Peyer's patch (tissue), 4 donors: Measurements from ENCODE around the gene DIS3L. TPM values are rescaled to one million over a fixed set of nuclear protein-coding genes. Genes with fewer than 3 reads are reported as not detected.

Source experiments
- DNase-seq, 3 donors: peaks; one replicate each; pipeline ENCODE4 v3.0.0-alpha.2; 2017 to 2019
- H3K27ac ChIP-seq, 4 donors: fragments of 200-600 bp; sonication (generic); one replicate each; pipeline ENCODE4 v1.5.1; 2016 to 2019
- H3K27me3 ChIP-seq, 2 donors: fragments of 200-600 bp; sonication (generic); one replicate each; pipeline ENCODE4 v1.5.1; 2019
- H3K36me3 ChIP-seq, 3 donors: fragments of 200-600 bp; sonication (generic); one replicate each; pipeline ENCODE4 v1.5.1; 2016 to 2019
- H3K4me1 ChIP-seq, 4 donors: fragments of 200-600 bp; sonication (generic); one replicate each; pipeline ENCODE4 v1.5.1; 2016 to 2019
- H3K4me3 ChIP-seq, 4 donors: fragments of 200-600 bp; sonication (generic); 1 replicate in 3 of 4; 2 replicates in 1 of 4; pipeline ENCODE4 v1.5.1; 2016 to 2019; ENCODE audit warnings: mild to moderate bottlenecking in 1 of 4
- H3K9me3 ChIP-seq, 4 donors: fragments of 200-600 bp; sonication (generic); one replicate each; pipeline ENCODE4 v1.5.1; 2016 to 2019; ENCODE audit warnings: mild to moderate bottlenecking in 1 of 4
- CTCF ChIP-seq, 6 experiments: fragments of 450-650 bp in 4 of 6; fragments of 200-600 bp in 2 of 6; sonication (generic) in 1 of 6; IDR thresholded peaks; one replicate each; pipeline ENCODE4 v1.5.1; 2017 to 2019; ENCODE audit warnings: antibody characterized with exemption in 6 of 6, mild to moderate bottlenecking in 3 of 6, moderate library complexity in 1 of 6
- POLR2A ChIP-seq, 2 donors: fragments of 450-650 bp; IDR thresholded peaks; one replicate each; pipeline ENCODE4 v1.5.1; 2017; ENCODE audit warnings: antibody characterized with exemption in 2 of 2, mild to moderate bottlenecking in 2 of 2, moderate library complexity in 2 of 2
- total RNA-seq, 4 donors: library from RNA; depleted of rRNA; stranded (reverse); fragments of >200 nt; gene quantifications; one replicate each; pipeline ENCODE4 v1.1.0, GENCODE V29; 2016

The DIS3L gene
- total RNA-seq, 4 donors from 2014 or later: 10.9 to 44.6 (median 30.0) TPM

GRCh38 chr15:66270932-66271331 lies 22.4 kb upstream of the DIS3L start:
- Histone ChIP-seq H3K27ac (no peak overlapping the region), H3K27me3 (no peaks in the 10 kb centered on the region), H3K4me3 (no peak overlapping the region), H3K4me1 (no peaks in the 10 kb centered on the region), H3K9me3 (no peaks in the 10 kb centered on the region), H3K36me3 (no peaks in the 10 kb centered on the region)
- DNase-seq: no peak
- no peak for TF ChIP-seq CTCF (IDR thresholded peaks at IDR 0.05)

GRCh38 chr15:66275352-66275751 lies 18.0 kb upstream of the DIS3L start:
- no peak for DNase-seq
- Histone ChIP-seq H3K4me3 (no peak overlapping the region), H3K9me3 (no peaks in the 10 kb centered on the region), H3K4me1 (no peaks in the 10 kb centered on the region), H3K27ac (no peak overlapping the region), H3K27me3 (no peaks in the 10 kb centered on the region), H3K36me3 (no peaks in the 10 kb centered on the region)
- no peak for TF ChIP-seq CTCF (IDR thresholded peaks at IDR 0.05)
- TF ChIP-seq POLR2A (IDR thresholded peaks at IDR 0.05): no peak

- Histone ChIP-seq H3K36me3 (no peaks in the 10 kb centered on the region), H3K27ac (no peak overlapping the region), H3K4me3 (no peak overlapping the region), H3K27me3 (no peaks in the 10 kb centered on the region), H3K4me1 (no peaks in the 10 kb centered on the region), H3K9me3 (no peaks in the 10 kb centered on the region)
- DNase-seq: no peak
- TF ChIP-seq CTCF (IDR thresholded peaks at IDR 0.05) (no peak), POLR2A (IDR thresholded peaks at IDR 0.05) (no peak)
These were observed 16.8 kb upstream of the DIS3L start for GRCh38 chr15:66276546-66276945.

GRCh38 chr15:66278056-66278455 lies 15.3 kb upstream of the DIS3L start:
- H3K4me3 ChIP-seq: no peak overlapping the region
- no peak overlapping the region for H3K27ac ChIP-seq
- no peaks in the 10 kb centered on the region for H3K9me3 ChIP-seq
- TF ChIP-seq CTCF (IDR thresholded peaks at IDR 0.05): no peak
- no peak for TF ChIP-seq POLR2A (IDR thresholded peaks at IDR 0.05)
- no peaks in the 10 kb centered on the region for H3K27me3 ChIP-seq
- no peak for DNase-seq
- H3K4me1 ChIP-seq: no peaks in the 10 kb centered on the region
- no peaks in the 10 kb centered on the region for H3K36me3 ChIP-seq

GRCh38 chr15:66278671-66279070 lies 14.7 kb upstream of the DIS3L start:
- TF ChIP-seq CTCF (IDR thresholded peaks at IDR 0.05) (no peak), POLR2A (IDR thresholded peaks at IDR 0.05) (no peak)
- H3K9me3 ChIP-seq: no peaks in the 10 kb centered on the region
- no peak overlapping the region for H3K27ac ChIP-seq
- DNase-seq: no peak
- no peaks in the 10 kb centered on the region for H3K4me1 ChIP-seq
- no peak overlapping the region for H3K4me3 ChIP-seq
- H3K27me3 ChIP-seq: no peaks in the 10 kb centered on the region
- no peaks in the 10 kb centered on the region for H3K36me3 ChIP-seq

- Histone ChIP-seq H3K4me1 (no peaks in the 10 kb centered on the region), H3K27ac (no peak overlapping the region), H3K9me3 (no peaks in the 10 kb centered on the region), H3K36me3 (no peaks in the 10 kb centered on the region), H3K27me3 (no peaks in the 10 kb centered on the region), H3K4me3 (no peak overlapping the region)
- no peak for DNase-seq
- no peak for TF ChIP-seq CTCF (IDR thresholded peaks at IDR 0.05)
- TF ChIP-seq POLR2A (IDR thresholded peaks at IDR 0.05): no peak
These were observed 9.1 kb upstream of the DIS3L start for GRCh38 chr15:66284271-66284670.
